Renal cortex interstitium (tissue), 11 donors: ENCODE data around the gene EMC9. TPM values are rescaled to one million over a fixed set of nuclear protein-coding genes. Genes with fewer than 3 reads are reported as not detected.
"Not testable (repeated sequence)": the region's sequence is repeated elsewhere in the genome, so short reads cannot be mapped to it uniquely, and the experiment has no call there.

Source experiments
- DNase-seq, 11 donors: peaks; one replicate each; pipeline ENCODE4 v3.0.0-alpha.2; 2013; ENCODE audit warnings: low read depth in 9 of 11, low spot score in 4 of 11; ENCODE audit errors: extremely low read depth in 1 of 11
- polyA plus RNA-seq, 3 donors: library from polyadenylated mRNA; unstranded; fragments of 120-200 nt; gene quantifications; one replicate each; pipeline ENCODE4 v1.2.1, GENCODE V29; 2013; ENCODE audit not compliant: insufficient read length in 3 of 3

EMC9 gene
- polyA plus RNA-seq, 3 donors, result 18.4 to 21.1 (median 20.2) TPM

GRCh38 chr14:24122416-24122815, 19.0 kb downstream of the EMC9 start:
- no peak for DNase-seq

GRCh38 chr14:24121210-24121609, 20.2 kb downstream of the EMC9 start:
- DNase-seq, result no peak

GRCh38 chr14:24119691-24120090, 21.7 kb downstream of the EMC9 start:
- DNase-seq, result no peak

GRCh38 chr14:24117179-24117578, 24.2 kb downstream of the EMC9 start:
- DNase-seq, result no peak

- DNase-seq, result no peak
Measured at GRCh38 chr14:24116128-24116814, 25.1 kb downstream of the EMC9 start.

GRCh38 chr14:24115422-24116127, 25.8 kb downstream of the EMC9 start:
- DNase-seq, result no peak

GRCh38 chr14:24114532-24115421, 26.6 kb downstream of the EMC9 start, which contains the start of the genes DCAF11 and NRL:
TSS of gene DCAF11 (plus strand) at chr14:24114777. CDS start at chr14:24115595, 818 bp downstream.
TSS of gene NRL (minus strand) at chr14:24114949. CDS start at chr14:24082848, 32,101 bp downstream.
- peak; percentile 96 to 100 (median 99) for DNase-seq

- DNase-seq, result peak in 9 of 11 donors; percentile 74 to 86 (median 80)
Measured at GRCh38 chr14:24113801-24114531, 27.4 kb downstream of the EMC9 start.

GRCh38 chr14:24113379-24113800, 28.0 kb downstream of the EMC9 start:
- no peak for DNase-seq

GRCh38 chr14:24110523-24110922, 30.9 kb downstream of the EMC9 start:
- no peak for DNase-seq

- DNase-seq, result no peak
Measured at GRCh38 chr14:24110060-24110459, 31.3 kb downstream of the EMC9 start.

GRCh38 chr14:24108336-24108874, 33.0 kb downstream of the EMC9 start:
- no peak for DNase-seq

- DNase-seq, result no peak
Measured at GRCh38 chr14:24106672-24107271, 34.6 kb downstream of the EMC9 start.

GRCh38 chr14:24105609-24106239, 35.7 kb downstream of the EMC9 start:
- DNase-seq, result not testable (repeated sequence)

GRCh38 chr14:24103451-24103850, 37.9 kb downstream of the EMC9 start:
- no peak for DNase-seq

- no peak for DNase-seq
Measured at GRCh38 chr14:24102357-24103048, 38.9 kb downstream of the EMC9 start.

GRCh38 chr14:24100982-24101494, 40.4 kb downstream of the EMC9 start:
- no peak for DNase-seq
